Measurements from ENCODE around the gene TSC2.

GRCh38 chr16:2025251-2025650, 22.5 kb upstream of the TSC2 start:
- TF ChIP-seq, protein P1, sequence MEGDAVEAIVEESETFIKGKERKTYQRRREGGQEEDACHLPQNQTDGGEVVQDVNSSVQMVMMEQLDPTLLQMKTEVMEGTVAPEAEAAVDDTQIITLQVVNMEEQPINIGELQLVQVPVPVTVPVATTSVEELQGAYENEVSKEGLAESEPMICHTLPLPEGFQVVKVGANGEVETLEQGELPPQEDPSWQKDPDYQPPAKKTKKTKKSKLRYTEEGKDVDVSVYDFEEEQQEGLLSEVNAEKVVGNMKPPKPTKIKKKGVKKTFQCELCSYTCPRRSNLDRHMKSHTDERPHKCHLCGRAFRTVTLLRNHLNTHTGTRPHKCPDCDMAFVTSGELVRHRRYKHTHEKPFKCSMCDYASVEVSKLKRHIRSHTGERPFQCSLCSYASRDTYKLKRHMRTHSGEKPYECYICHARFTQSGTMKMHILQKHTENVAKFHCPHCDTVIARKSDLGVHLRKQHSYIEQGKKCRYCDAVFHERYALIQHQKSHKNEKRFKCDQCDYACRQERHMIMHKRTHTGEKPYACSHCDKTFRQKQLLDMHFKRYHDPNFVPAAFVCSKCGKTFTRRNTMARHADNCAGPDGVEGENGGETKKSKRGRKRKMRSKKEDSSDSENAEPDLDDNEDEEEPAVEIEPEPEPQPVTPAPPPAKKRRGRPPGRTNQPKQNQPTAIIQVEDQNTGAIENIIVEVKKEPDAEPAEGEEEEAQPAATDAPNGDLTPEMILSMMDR (IDR thresholded peaks at IDR 0.05; ENCODE audit: low read depth, low read length): no peak
- no peak for TF ChIP-seq POLR2A (IDR thresholded peaks at IDR 0.05; ENCODE audit: extremely low read depth, insufficient read length)
- TF ChIP-seq MYC (IDR thresholded peaks at IDR 0.05; ENCODE audit: low read depth, low read length): no peak
- TF ChIP-seq MAX (IDR thresholded peaks at IDR 0.05; ENCODE audit: low read depth, low read length): no peak
